Endothelial cell of umbilical vein (primary cell): Measurements from ENCODE around the gene CCDC91.
"Not testable (repeated sequence)": the region's sequence is repeated elsewhere in the genome, so short reads cannot be mapped to it uniquely, and the experiment has no call there.

ENCODE experiments used
- CTCF ChIP-seq, 2 donors: IDR thresholded peaks; 1 replicate in 1 of 2; 2 replicates in 1 of 2; pipeline ENCODE4 v1.5.1; 2011; ENCODE audit warnings: low read length in 2 of 2, mild to moderate bottlenecking in 2 of 2, moderate library complexity in 2 of 2, control low read depth in 1 of 2, inconsistent platforms in 1 of 2, low read depth in 1 of 2; ENCODE audit not compliant: insufficient read depth in 1 of 2; ENCODE audit errors: extremely low read depth in 1 of 2
- EZH2 ChIP-seq: IDR thresholded peaks from 2 replicates; pipeline ENCODE4 v1.6.1; 2012; ENCODE audit warnings: borderline replicate concordance, low read depth, mild to moderate bottlenecking, moderate library complexity, low read length, inconsistent platforms; ENCODE audit not compliant: severe bottlenecking
- FOS ChIP-seq: IDR thresholded peaks from 2 replicates; pipeline ENCODE4 v1.6.1; 2011; ENCODE audit warnings: mild to moderate bottlenecking, low read length, moderate library complexity, borderline replicate concordance; ENCODE audit not compliant: insufficient read depth
- JUN ChIP-seq: IDR thresholded peaks from 2 replicates; pipeline ENCODE4 v1.6.1; 2011; ENCODE audit warnings: borderline replicate concordance, low read depth; ENCODE audit not compliant: insufficient read length, insufficient read depth
- MAX ChIP-seq: IDR thresholded peaks from 2 replicates; pipeline ENCODE4 v1.6.1; 2011; ENCODE audit not compliant: insufficient read depth, insufficient read length
- POLR2A ChIP-seq: IDR thresholded peaks from 2 replicates; pipeline ENCODE4 v1.6.1; 2012; ENCODE audit warnings: low read depth, mild to moderate bottlenecking, control low read depth, low read length
- POLR2AphosphoS5 ChIP-seq: IDR thresholded peaks from 2 replicates; pipeline ENCODE4 v1.6.1; 2012; ENCODE audit warnings: low read depth, mild to moderate bottlenecking, control low read depth, low read length, moderate library complexity; ENCODE audit not compliant: insufficient read depth

DNA sequence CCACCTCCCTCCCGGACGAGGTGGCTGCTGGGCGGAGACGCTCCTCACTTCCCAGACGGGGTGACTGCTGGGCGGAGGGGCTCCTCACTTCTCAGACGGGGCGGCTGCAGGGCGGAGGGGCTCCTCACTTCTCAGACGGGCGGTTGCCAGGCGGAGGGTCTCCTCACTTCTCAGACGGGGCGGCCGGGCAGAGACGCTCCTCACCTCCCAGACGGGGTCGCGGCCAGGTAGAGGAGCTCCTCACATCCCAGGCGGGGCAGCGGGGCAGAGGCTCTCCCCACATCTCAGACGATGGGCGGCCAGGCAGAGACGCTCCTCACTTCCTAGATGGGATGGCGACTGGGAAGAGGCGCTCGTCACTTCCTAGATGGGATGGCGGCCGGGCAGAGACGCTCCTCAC, 10.9 kb downstream of the CCDC91 start:
- TF ChIP-seq CTCF (IDR thresholded peaks at IDR 0.05; ENCODE audit: extremely low read depth in 1 of 2, insufficient read depth in 1 of 2, low read depth in 1 of 2, low read length in 2 of 2); MAX; EZH2; POLR2A; POLR2AphosphoS5; FOS; JUN: not testable (repeated sequence)
